ENCODE results near the gene USP31.
"Not testable (repeated sequence)": the region's sequence is repeated elsewhere in the genome, so short reads cannot be mapped to it uniquely, and the experiment has no call there.

USP31 gene

DNA sequence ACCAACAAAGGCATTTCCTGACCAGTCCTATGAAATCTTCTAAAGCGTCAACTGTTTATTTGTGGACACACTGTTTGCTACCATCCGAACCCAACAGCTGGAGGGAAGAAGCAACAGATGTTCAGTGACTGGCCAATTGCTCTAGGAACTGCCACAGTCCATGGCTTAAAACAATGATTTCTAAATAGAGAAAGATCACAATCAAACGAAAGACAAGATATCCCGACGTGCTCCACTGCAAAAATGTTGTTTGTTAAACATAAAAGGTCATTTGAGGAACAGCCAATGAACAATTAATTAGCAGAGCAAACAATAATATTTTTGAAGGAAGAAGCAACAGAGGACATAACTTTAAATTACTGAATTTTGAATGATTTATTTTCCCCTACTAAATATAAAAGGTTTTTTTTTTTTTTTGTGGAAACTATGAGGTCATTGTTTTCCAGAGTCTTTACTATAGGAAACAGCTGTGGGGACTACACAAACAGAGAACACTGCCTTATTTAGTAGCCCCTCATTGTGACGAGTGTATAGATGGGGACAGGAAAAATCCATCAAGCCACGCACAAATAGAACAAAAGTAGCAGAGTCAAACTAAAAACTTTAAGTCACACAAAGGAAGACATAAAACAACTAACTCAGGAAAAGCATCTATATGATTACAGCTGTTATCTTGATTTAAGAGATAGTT lies 17.2 kb downstream of the USP31 start:
- no peak for DNase-seq

DNA sequence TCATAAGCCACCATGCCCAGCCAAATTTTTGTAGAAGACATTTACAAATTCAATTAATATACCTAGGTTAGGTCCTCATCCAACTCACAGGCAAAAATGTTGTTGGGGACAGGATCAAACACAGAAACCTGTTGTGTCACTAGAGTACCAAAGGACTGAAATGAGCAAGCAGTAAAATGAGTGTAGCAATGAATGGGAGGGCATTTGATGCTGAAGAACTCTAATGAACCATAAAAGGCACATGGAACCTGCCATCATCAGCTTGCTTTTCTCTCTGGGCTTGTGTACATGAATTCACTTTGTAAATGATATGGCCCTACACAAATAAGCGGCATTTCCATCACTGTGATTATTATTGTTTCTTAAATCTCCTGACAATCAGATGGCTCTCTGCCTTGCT lies 17.8 kb downstream of the USP31 start:
- DNase-seq: no peak

DNA sequence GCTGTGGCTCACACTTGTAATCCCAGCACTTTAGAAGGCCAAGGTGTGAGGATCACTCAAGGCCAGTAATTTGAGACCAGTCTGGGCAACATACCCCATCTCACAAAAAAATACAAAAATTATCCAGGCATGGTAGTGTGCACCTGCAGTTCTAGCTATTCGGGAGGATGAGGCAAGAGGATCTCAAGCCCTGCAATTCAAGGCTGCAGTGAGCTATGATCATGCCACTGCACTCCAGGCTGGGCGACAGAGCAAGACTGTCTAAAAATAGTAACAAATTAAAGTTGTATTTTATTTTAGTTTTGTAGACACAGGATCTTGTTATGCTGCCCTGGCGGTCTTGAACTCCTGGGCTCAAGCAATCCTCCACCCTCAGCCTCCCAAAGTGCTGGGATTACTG lies 18.2 kb downstream of the USP31 start:
- DNase-seq: no peak

DNA sequence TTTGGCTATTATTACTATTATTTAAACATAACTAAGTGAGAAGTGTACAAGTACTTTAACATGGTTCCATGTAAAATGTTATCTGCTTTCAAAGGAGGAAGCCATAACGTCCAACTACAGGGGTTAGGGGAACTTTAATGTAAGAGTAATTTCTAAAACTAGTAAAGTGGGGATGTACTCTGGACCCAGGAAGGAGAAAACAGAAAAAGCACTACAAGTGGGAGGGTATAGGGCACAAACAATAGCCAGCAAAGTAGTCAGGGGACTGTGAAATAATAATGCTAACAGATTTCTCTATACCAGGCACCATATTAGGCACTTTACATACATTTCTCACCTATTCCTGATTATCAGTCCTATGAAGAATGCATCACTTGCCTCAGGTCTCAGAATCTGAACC lies 19.6 kb downstream of the USP31 start:
- DNase-seq: no peak

DNA sequence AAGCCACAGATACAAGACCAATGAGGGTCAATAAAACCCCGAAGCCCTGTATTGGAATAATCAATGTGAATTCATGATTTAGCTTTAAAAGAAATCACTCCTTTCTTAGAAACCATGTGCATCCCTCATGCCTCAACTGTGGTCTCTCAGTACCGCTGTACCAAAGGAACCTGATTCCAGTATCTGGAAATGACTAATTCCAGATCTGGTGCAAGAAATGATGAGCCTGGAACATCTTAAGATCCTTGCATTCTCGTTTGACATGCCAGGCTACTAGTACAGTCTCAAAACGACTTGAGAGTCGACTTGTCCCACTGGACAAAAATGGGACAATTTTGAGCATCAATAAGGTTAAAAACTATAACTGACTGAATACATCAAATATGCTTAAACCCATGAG lies 21.2 kb downstream of the USP31 start:
- no peak for DNase-seq

DNA sequence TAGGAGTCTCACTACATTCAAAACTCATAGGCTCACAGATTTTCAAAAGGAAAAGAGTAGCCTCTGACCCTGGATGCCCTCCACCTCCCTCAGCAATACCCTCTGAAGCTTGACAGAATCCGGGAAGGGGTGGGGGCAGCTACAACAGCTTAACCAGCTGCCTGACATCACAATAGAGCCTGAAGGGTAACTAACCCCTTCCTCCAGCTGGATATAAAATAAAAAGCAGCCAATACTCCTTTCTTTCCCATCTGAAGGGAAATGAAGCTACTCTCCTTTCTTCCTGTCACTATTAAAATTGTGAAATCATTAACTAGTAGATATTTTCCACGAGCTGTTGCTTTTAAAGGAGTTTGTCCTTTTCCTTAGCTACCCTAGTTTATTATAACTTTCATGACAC lies 24.0 kb downstream of the USP31 start:
- no peak for DNase-seq

DNA sequence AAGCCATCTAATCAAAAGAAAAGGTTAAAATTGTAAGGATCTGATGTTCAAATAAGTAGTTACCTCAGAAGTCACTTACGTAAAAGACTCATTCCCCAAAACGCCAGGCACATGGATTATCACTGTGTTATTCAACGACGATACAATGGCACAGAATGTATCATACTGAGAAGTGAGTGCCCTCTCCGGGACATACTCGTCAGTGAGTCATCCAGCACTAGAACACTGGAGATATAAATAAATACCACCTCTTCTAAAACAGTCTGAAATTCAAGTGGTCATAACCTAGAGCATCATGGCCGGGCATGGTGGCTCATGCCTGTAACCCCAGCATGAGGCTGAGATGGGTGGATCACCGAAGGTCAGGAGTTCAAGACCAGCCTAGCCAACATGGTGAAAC lies 24.9 kb downstream of the USP31 start:
- DNase-seq: no peak

DNA sequence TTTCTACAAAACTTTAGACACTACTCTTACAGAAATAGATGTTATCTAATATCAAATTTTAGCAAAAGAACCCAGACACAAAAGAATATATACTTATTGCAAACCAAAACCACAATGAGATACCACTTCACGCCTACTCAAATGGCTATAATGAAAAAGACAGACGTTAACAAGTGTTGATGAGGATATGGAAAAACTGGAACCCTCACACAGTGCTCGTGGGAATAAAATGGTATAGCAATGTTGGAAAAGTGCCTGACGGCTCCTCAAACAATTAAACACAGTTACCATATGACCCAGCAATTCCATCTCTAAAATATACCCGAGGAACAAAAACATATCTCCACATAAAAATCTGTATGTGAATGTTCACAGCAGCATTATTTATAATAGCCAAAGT lies 27.1 kb downstream of the USP31 start:
- DNase-seq: no peak

DNA sequence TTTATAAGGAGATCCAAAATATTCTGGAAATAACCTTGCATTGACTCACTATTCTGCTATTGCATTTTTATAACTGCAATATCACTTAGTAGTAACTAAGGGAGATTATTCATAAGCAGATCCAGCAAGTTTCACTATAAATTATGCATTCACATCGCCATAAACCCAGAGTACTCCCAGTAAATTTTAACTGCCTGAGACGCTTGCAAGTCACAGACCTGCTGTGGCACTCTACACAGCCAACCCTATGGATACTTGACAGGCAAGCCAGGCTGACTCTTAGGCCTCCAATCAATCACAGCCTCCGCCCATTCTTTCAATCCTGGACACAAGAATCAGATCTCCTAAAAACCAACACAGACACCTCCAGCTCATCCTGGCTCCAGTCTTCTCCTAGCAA lies 28.2 kb downstream of the USP31 start:
- no peak for DNase-seq

DNA sequence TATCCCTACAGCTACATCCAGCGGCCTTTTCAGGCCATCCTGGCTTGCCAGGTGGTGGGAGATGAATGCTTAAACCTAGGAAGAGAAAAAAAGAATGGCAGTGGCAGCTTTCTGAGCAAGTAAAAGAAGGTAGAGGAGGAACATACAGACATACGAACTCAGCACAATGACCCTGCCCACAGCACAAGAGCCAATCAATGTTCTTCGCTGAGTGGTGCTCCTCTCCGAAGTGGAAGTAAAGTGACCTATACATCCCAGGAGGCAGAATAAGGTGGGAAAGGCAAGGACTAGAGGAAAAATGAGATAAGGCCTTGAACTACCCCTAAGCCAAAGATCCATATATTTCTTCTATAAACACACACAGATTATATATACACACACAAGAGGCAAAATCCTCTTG lies 28.7 kb downstream of the USP31 start:
- no peak for DNase-seq

DNA sequence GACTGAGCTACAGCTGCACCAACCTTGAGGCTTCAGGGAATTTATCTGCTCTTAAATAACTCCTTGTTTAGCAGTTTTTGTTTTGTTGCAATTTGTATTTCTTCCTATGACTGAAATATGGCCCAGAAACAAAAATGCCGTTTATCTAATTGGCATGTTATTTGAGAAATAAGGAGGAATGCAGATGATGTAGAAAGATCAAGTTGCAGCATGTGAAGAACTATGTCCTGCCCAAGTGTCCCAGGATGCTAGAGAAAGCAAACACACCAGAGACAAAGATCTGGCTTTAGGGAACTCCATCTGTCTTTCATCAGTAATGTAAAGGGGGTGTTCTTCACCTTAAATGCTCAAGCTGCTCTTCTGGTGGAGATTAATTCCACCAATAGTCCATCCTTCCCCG lies 29.7 kb downstream of the USP31 start:
- no peak for DNase-seq

DNA sequence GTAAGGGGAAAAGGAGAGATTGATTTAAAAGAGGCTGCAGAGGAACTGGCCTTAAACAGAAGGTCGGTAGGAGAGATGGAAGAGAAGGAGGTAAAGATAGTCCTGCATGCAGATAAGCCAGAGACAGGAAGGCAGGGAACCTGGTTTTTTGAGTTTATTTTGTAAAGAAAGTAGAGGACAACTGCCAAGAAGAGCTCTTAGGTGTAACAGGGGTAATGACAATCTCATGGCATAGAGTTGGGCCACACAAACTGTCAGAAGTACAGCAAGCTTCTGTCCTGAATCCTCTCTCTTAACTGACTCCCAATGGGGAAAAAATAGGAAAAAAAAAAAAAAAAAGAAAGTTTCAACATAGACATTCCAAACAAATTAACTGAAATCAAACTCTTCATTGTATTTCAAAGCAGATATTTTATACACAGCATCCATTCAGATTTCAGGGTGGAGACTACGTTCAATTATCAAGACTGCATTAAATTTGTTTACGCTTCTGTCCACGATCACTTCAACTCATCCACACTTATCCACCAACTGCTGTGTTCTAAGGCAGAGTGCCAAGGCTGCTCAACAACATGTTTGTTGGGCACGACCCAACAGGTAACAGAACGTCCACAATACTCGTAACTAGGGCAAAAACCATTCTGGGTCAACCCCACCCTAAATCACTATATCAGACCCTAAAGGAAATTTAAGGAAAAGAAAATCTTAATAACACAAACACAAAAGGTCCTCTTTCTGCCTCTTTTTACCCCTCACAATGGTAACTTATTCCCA lies 34.9 kb downstream of the USP31 start:
- no peak for DNase-seq

DNA sequence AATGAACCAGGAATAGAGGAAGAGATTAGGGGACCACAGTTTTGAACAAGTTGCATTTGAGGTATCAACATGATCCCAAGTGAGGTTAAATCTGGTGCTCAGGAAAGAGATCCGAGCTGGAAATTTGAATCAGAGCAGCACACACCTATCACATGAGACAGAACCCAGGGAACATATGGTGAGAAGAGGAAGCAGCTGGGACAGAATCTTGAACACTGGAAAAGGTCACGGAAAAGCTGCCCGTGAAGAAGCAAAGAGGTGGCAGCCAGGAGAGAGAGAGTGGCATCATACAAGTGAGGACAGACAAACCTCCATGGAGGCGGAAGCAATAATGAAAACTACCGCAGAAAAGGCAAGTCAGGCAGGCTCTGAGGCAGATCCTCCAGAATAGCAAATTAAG lies 36.1 kb downstream of the USP31 start:
- no peak for DNase-seq

DNA sequence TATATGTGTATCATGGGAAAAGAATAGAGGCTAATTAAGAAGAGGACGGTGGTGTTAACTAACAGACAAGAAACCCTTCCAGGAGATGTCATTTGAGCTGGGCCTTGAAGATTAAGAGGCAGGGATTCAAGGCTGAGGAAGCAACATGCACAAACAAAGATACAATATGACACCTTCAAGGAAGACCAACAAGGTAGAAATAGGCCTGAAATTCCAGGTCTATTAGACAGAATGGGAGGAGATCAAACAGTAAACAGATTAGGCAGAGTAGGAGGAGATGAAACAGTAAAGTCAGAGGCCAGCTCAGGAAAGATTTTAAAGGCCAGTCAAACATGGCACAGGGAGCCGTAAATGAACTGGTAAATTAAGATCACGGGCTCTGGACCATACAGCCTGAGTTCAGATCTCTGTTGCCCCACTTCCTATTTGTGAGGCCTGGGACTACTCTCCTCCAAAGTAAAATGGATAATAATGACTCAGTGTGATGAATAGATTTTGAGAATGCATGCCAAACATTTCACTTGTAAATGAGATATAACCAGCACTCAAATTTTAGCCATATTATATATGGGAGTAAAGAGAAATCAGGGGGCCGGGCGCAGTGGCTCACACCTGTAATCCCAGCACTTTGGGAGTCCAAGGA lies 38.9 kb downstream of the USP31 start:
- no peak for DNase-seq

DNA sequence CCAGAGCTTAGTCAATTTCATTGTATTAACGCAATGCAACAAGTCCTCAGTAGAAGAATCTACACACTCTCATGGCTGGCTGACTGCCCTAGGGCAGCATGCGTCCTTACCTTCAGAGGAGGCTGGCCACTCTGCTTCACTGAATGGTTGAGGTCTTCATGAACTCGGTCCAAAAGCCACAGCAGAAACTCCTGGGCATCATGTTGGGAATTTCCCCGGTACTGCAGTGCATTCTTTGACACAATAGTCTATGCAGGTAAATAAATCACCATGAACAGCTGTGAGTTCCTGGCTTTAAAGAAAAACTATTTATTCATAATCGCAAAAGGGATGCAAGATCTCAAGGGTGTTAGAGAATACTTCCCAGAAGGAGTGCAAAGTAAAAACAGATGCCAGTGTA lies 41.3 kb downstream of the USP31 start:
- DNase-seq: no peak

DNA sequence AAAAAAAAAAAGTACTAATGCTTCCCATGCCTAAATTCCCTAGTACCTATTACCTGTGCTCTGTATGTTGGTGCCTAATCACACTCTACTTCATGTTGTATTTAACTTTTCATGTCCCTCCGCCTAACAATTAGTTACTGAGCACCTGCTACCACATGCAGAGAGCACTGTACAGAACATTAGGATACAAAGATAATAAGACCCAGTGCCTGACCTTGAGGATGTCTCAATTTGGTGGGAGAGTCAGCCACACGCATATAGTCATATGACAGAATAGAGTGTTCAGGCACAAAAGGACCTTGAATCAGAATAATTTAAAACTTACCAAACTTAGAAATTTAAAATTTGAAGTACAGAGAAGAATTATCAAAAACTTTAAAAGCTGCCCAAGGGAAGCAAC lies 42.1 kb downstream of the USP31 start:
- no peak for DNase-seq

DNA sequence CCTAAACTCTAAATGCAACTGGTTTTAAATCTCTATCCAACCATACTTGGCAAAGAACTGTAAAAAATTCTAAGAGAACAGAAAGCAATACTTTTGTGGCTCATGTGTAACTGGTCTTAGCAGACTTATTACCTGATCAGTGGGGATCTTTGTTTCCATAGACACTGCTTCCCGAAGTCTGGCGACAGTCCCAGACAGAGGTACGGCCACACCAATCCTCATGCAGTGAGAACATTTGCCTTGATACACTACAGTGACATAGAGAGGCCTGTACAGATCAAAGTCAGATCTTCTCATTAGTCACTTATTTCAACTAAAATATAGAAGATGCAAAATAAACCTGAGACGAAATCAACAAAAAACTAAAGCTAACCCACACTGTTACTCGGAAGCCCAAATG lies 43.9 kb downstream of the USP31 start:
- no peak for DNase-seq

DNA sequence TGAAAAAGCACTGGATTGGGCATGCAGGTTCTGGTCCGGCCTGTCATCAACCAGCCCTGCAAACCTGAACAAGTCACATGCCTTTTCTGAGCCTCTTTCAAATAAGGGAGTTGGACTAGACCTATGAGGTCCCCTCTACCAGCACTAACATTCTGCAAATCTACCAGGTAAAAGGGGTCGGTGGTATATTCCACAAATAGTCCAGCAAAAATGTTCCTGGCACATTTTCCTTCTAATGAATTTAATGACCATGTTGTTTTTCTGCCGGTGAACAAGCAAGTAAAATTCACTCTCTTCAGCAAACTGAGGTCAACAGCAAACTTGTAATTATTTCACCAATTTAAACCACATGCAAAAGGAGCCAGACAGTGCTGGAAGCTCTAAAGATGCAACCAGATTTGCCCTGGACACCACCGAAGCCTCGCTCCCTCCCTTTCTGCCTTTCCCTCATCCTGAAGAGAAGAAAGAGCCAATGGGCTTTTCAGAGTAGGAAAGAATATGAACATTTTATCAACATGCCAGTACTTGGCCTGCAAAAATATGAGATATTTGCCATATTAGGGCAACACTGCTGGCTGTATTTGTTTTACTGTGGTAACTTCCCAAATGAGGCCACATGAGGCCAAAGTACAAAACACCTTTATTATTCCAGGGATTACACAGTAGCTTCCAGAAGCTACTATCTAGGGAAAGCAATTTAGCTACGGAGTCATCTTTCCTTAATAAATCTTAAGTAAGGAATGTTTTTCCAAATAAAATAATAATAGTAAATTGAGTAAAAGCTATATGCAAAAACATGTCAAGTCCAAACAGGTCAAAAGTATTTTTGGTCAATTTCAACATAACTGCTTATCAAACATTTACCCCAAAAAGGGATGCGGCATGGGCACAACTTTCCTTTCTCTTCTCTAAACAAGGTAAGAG lies 45.0 kb downstream of the USP31 start:
- DNase-seq: no peak

DNA sequence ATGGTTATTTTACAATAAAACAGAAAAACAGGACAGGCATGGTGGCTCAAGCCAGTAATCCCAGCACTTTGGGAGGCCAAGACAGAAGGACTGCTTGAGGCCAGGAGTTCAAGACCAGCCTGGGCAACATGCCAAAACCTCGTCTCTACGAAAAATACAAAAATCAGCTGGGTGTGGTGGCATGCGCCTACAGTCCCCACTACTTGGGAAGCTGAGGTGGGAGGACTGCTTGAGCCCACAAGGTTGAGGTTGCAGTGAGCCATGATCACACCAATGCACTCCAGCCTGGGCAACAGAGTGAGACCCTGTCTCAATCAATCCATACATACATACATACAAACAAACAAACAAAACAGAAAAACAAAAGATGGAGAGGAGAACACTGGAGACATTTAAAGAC lies 45.6 kb downstream of the USP31 start:
- no peak for DNase-seq

DNA sequence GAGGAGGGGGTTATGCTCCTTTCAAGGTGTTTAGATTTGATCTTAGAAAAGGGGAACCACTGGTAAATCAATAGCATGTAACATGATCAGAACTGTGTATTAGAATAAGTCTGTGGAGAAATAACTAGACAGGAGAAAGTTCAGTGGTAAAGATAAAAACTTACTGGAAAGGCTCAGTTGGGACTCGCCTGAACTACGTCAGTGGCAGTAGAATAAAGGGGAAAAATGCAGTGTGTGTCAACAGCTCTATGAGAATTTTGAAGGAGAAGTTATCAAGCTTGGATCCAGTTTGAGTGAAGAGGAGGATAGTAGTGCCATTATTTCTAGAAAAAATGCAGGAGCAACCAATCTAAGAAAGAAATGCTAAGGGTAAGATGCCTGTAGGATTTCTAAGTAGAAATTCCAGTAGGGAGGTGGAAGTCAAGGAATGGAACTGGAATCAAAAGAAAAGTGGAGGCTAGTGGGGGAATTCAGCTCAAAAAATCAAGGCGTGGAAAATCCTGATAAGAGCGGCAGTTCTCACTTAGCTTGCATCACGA lies 48.2 kb downstream of the USP31 start:
- no peak for DNase-seq

DNA sequence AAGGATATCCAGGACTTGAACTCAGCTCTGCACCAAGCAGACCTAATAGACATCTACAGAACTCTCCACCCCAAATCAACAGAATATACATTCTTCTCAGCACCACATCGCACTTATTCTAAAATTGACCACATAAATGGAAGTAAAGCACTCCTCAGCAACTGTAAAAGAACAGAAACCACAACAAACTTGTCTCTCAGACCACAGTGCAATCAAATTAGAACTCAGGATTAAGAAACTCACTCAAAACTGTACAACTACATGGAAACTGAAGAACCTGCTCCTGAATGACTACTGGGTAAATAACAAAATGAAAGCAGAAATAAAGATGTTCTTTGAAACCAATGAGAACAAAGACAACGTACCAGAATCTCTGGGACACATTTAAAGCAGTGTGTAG lies 52.8 kb downstream of the USP31 start:
- not testable (repeated sequence) for DNase-seq

DNA sequence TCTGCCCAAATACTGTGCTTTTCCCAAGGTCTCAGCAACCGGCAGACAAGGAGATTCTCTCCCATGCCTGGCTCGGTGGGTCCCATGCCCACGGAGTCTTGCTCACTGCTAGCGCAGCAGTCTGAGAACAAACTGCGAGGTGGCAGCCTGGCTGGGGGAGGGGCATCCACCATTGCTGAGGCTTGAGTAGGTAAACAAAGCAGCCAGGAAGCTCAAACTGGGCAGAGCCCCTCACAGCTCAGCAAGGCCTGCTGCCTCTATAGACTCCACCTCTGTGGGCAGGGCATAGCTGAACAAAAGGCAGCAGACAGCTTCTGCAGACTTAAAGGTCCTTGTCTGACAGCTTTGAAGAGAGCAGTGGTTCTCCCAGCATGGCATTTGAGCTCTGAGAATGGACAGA lies 55.1 kb downstream of the USP31 start:
- not testable (repeated sequence) for DNase-seq

DNA sequence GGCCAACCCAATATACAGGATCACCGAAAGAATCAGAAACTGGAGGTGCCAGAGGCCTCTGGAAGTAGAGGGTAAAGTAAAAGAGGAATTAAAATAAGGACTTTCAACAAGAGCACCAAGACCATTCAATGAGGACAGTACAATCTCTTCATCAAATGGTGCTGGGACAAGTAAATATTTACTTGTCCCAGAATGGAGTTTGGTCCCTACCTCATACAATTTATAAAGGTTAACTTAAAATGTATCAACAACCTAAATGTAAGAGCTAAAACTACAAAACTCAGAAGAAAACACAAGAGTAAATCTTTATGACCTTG lies 56.5 kb downstream of the USP31 start:
- DNase-seq: no peak
